ENCODE measurements around the gene GALNS. TPM values are rescaled to one million over a fixed set of nuclear protein-coding genes. Genes with fewer than 3 reads are reported as not detected.

Gene GALNS
- polyA plus RNA-seq, 2 of the 4 experiments (the other 2 are of a cell fraction): 7.0 to 31.2 TPM

- Histone ChIP-seq H3K9me3 (no peaks in the 10 kb centered on the region), H3K27ac (no peak overlapping the region), H3K4me1 (no peaks in the 10 kb centered on the region), H3K4me3 (no peak overlapping the region), H3K4me2 (no peak overlapping the region)
- TF ChIP-seq SMC3 (IDR thresholded peaks at IDR 0.05) (no peak), JUNB (IDR thresholded peaks at IDR 0.05) (no peak), POLR2A (IDR thresholded peaks at IDR 0.05; ENCODE audit: low read length) (no peak), ZSCAN20 (CRISPR knock-in tag; IDR thresholded peaks at IDR 0.05) (no peak), CHD4 (IDR thresholded peaks at IDR 0.05; ENCODE audit: borderline replicate concordance) (no peak), NR3C1 (IDR thresholded peaks at IDR 0.05) (no peak), CEBPB (IDR thresholded peaks at IDR 0.05) (no peak), HOXA7 (CRISPR knock-in tag; IDR thresholded peaks at IDR 0.05) (no peak), ZFP36 (IDR thresholded peaks at IDR 0.05; ENCODE audit: borderline replicate concordance, partially characterized antibody) (no peak), MAZ (IDR thresholded peaks at IDR 0.05; ENCODE audit: borderline replicate concordance, low read depth, low read length) (no peak), GATA3 (IDR thresholded peaks at IDR 0.05; ENCODE audit: borderline replicate concordance) (no peak), ZNF302 (CRISPR knock-in tag; IDR thresholded peaks at IDR 0.05) (no peak), NFE2L2 (conservative IDR thresholded peaks at IDR 0.05; ENCODE audit: low read length) (no peak), RFX5 (IDR thresholded peaks at IDR 0.05) (no peak), TP53 (CRISPR knock-in tag; IDR thresholded peaks at IDR 0.05) (no peak), RNF2 (IDR thresholded peaks at IDR 0.05; ENCODE audit: borderline replicate concordance, low read depth) (no peak), FOXS1 (CRISPR knock-in tag; IDR thresholded peaks at IDR 0.05) (no peak)
- TF ChIP-seq, protein P1, sequence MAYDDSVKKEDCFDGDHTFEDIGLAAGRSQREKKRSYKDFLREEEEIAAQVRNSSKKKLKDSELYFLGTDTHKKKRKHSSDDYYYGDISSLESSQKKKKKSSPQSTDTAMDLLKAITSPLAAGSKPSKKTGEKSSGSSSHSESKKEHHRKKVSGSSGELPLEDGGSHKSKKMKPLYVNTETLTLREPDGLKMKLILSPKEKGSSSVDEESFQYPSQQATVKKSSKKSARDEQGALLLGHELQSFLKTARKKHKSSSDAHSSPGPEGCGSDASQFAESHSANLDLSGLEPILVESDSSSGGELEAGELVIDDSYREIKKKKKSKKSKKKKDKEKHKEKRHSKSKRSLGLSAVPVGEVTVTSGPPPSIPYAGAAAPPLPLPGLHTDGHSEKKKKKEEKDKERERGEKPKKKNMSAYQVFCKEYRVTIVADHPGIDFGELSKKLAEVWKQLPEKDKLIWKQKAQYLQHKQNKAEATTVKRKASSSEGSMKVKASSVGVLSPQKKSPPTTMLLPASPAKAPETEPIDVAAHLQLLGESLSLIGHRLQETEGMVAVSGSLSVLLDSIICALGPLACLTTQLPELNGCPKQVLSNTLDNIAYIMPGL (CRISPR knock-in tag; IDR thresholded peaks at IDR 0.05; ENCODE audit: borderline replicate concordance): no peak
- ChIA-PET POLR2A (no interaction called here), CTCF (interaction anchor here (0.7 to 1.0 kb wide), 2 partner anchors 10 to 19 kb away, joined by 3 read pairs; no protein-coding TSS in a partner anchor)
- FAIRE-seq (no peak), ATAC-seq (no peak), DNase-seq (ENCODE audit: low read depth in 1 of 2, low spot score in 1 of 2) (no peak)
- WGBS (ENCODE audit: missing lambda C conversion rate): 90% methylated on average over 11 of the region's 11 CpGs
These were observed 21.4 kb downstream of the GALNS start for GRCh38 chr16:88835383-88835782.

DNA sequence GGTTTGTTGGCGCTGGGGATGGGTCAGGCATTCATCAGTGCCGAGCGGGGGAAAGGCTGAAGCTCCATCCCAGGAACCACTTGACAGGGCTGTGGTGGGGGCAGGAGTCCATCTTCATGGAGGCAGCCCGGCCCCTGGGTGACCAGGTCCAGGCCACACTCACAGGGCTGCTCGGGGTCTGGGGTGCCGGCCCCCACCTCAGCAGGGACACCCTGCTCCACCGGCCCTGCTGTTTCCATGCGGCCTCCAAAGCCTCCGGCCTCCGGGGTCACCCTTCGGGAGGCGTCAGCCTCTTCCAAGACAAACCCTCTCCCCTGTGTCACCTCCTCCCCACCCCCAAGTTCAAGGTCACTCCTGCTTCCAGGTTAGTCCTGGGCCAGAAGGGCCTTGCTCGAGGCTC is 22.1 kb downstream of the GALNS start:
- H3K4me1 ChIP-seq: no peaks in the 10 kb centered on the region
- CTCF ChIA-PET: interaction anchor here (0.8 to 1.0 kb wide), 2 partner anchors 18 to 332 kb away, joined by 3 read pairs; no protein-coding TSS in a partner anchor
- no peak overlapping the region for H3K27ac ChIP-seq
- DNase-seq (ENCODE audit: low read depth in 1 of 2, low spot score in 1 of 2) (no peak), FAIRE-seq (no peak), ATAC-seq (no peak)
- H3K4me2 ChIP-seq: no peak overlapping the region
- H3K4me3 ChIP-seq: no peak overlapping the region
- 92% methylated on average over 10 of the region's 13 CpGs for WGBS (ENCODE audit: missing lambda C conversion rate)
- no peak for TF ChIP-seq GATA3 (IDR thresholded peaks at IDR 0.05; ENCODE audit: borderline replicate concordance)
- no peak for TF ChIP-seq RCOR1 (IDR thresholded peaks at IDR 0.05; ENCODE audit: low read depth, low read length)
- no peak for TF ChIP-seq KDM5A (IDR thresholded peaks at IDR 0.05)
- TF ChIP-seq FOSB (CRISPR knock-in tag; IDR thresholded peaks at IDR 0.05): no peak
- POLR2A ChIA-PET: no interaction called here
- no peaks in the 10 kb centered on the region for H3K9me3 ChIP-seq

DNA sequence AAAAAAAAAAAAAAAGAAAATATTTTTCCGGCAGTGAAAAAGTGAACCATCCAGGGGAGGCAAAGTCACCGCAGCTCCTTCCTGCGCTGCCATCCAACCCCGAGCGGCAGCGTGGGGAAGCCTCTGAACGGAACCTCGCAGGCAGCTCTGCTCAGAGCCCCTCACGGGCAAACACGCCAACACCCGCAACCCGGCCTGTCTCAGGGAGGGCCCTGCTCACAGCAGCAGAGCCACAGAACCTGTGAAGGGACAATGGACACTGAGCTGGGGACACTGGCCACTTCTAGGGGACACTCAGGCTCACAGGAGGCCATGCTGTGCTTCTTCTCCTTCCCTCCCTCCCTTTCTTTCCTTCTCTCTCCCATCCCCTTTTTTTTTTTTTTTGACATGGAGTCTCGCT is 23.7 kb downstream of the GALNS start:
- H3K4me2 ChIP-seq: no peak overlapping the region
- no peak for ATAC-seq
- H3K4me1 ChIP-seq: no peaks in the 10 kb centered on the region
- WGBS (ENCODE audit: missing lambda C conversion rate): 96% methylated on average over 13 of the region's 13 CpGs
- ChIA-PET CTCF (interaction anchor here (1.0 to 1.7 kb wide), 2 partner anchors 15 to 90 kb away, joined by 3 read pairs; no protein-coding TSS in a partner anchor), POLR2A (no interaction called here)
- no peak for FAIRE-seq
- no peak overlapping the region for H3K4me3 ChIP-seq
- H3K27ac ChIP-seq: no peak overlapping the region
- H3K9me3 ChIP-seq: no peaks in the 10 kb centered on the region
- TF ChIP-seq CBX2 (IDR thresholded peaks at IDR 0.05; ENCODE audit: borderline replicate concordance, low read depth) (no peak), RFX5 (IDR thresholded peaks at IDR 0.05) (no peak), NR3C1 (IDR thresholded peaks at IDR 0.05) (no peak), CHD2 (IDR thresholded peaks at IDR 0.05; ENCODE audit: low read length, partially characterized antibody) (no peak), REST (IDR thresholded peaks at IDR 0.05) (no peak), EHMT2 (IDR thresholded peaks at IDR 0.05; ENCODE audit: low read depth) (no peak), KDM5A (IDR thresholded peaks at IDR 0.05) (no peak), ZSCAN20 (CRISPR knock-in tag; IDR thresholded peaks at IDR 0.05) (no peak), CBX8 (IDR thresholded peaks at IDR 0.05) (no peak), CEBPB (IDR thresholded peaks at IDR 0.05) (no peak), JUNB (IDR thresholded peaks at IDR 0.05) (no peak)
- TF ChIP-seq, protein P1 (CRISPR knock-in tag; IDR thresholded peaks at IDR 0.05; ENCODE audit: borderline replicate concordance): no peak
- DNase-seq (ENCODE audit: low read depth in 1 of 2, low spot score in 1 of 2): no peak
